H9 (cell line): Measurements from ENCODE around the gene KLF13. TPM values are rescaled to one million over a fixed set of nuclear protein-coding genes. Genes with fewer than 3 reads are reported as not detected.

ENCODE experiments used
- DNase-seq: peaks from one replicate; pipeline ENCODE4 v3.0.0-alpha.2; 2017
- H2AFZ ChIP-seq: one replicate; pipeline ENCODE4 v1.6.1; 2013; ENCODE audit warnings: mild to moderate bottlenecking, low read length, control low read depth, moderate library complexity
- H2AK5ac ChIP-seq: 2 replicates; pipeline ENCODE4 v1.6.1; 2013; ENCODE audit warnings: low read length, control low read depth, mixed read lengths; ENCODE audit not compliant: insufficient read length
- H2BK120ac ChIP-seq: one replicate; pipeline ENCODE4 v1.6.1; 2013; ENCODE audit warnings: low read depth, mild to moderate bottlenecking, low read length, control low read depth, inconsistent platforms; ENCODE audit not compliant: poor library complexity, severe bottlenecking
- H2BK12ac ChIP-seq: 2 replicates; pipeline ENCODE4 v1.6.1; 2013; ENCODE audit warnings: low read length, control low read depth, mixed read lengths, low read depth; ENCODE audit not compliant: insufficient read length
- H2BK15ac ChIP-seq: 2 replicates; pipeline ENCODE4 v1.6.1; 2013; ENCODE audit warnings: low read depth, low read length, control low read depth
- H2BK20ac ChIP-seq: one replicate; pipeline ENCODE4 v1.6.1; 2013; ENCODE audit warnings: low read depth, mild to moderate bottlenecking, low read length, control low read depth, inconsistent platforms; ENCODE audit not compliant: poor library complexity, severe bottlenecking
- H2BK5ac ChIP-seq: 2 replicates; pipeline ENCODE4 v1.6.1; 2013; ENCODE audit warnings: low read length, control low read depth, mixed read lengths; ENCODE audit not compliant: insufficient read length
- H3K14ac ChIP-seq: 2 replicates; pipeline ENCODE4 v1.6.1; 2013; ENCODE audit warnings: low read length, control low read depth; ENCODE audit not compliant: insufficient read depth
- H3K18ac ChIP-seq: 2 replicates; pipeline ENCODE4 v1.6.1; 2013; ENCODE audit warnings: low read depth, mild to moderate bottlenecking, mixed read lengths, low read length, control low read depth; ENCODE audit not compliant: insufficient read length
- H3K23ac ChIP-seq: 2 replicates; pipeline ENCODE4 v1.6.1; 2013; ENCODE audit warnings: low read length, control low read depth, mixed read lengths, low read depth; ENCODE audit not compliant: insufficient read length
- H3K23me2 ChIP-seq: 2 replicates; pipeline ENCODE4 v1.6.1; 2013; ENCODE audit warnings: low read depth, mild to moderate bottlenecking, mixed read lengths, low read length, control low read depth; ENCODE audit not compliant: insufficient read length, poor library complexity, severe bottlenecking
- H3K27ac ChIP-seq: 2 replicates; pipeline ENCODE4 v1.5.1; 2013; ENCODE audit warnings: low read length, control low read depth, mixed read lengths, low read depth; ENCODE audit not compliant: insufficient read length
- H3K27me3 ChIP-seq: 2 replicates; pipeline ENCODE4 v1.6.1; 2013; ENCODE audit warnings: low read length, control low read depth, inconsistent platforms; ENCODE audit not compliant: insufficient read depth
- H3K4ac ChIP-seq: 2 replicates; pipeline ENCODE4 v1.6.1; 2013; ENCODE audit warnings: low read depth, mild to moderate bottlenecking, control low read depth, inconsistent platforms, low read length, moderate library complexity
- H3K4me1 ChIP-seq: 2 replicates; pipeline ENCODE4 v1.6.1; 2013; ENCODE audit warnings: low read length, control low read depth, inconsistent platforms; ENCODE audit not compliant: insufficient read depth
- H3K4me2 ChIP-seq: 2 replicates; pipeline ENCODE4 v1.6.1; 2013; ENCODE audit warnings: low read length, control low read depth, mixed read lengths; ENCODE audit not compliant: insufficient read length, insufficient read depth
- H3K56ac ChIP-seq: 2 replicates; pipeline ENCODE4 v1.6.1; 2013; ENCODE audit warnings: low read depth, mild to moderate bottlenecking, mixed read lengths, low read length, control low read depth; ENCODE audit not compliant: insufficient read length
- H3K79me1 ChIP-seq: 2 replicates; pipeline ENCODE4 v1.6.1; 2013; ENCODE audit warnings: low read depth, mild to moderate bottlenecking, moderate library complexity, low read length, control low read depth, inconsistent platforms; ENCODE audit not compliant: insufficient read depth, poor library complexity, severe bottlenecking
- H3K79me2 ChIP-seq: 2 replicates; pipeline ENCODE4 v1.6.1; 2013; ENCODE audit warnings: low read length, control low read depth, inconsistent platforms; ENCODE audit not compliant: insufficient read depth
- H3K9ac ChIP-seq: 2 replicates; pipeline ENCODE4 v1.6.1; 2013; ENCODE audit warnings: low read length, control low read depth, mixed read lengths; ENCODE audit not compliant: insufficient read length; ENCODE audit errors: extremely low read depth
- H3K9me3 ChIP-seq: one replicate; pipeline ENCODE4 v1.6.1; 2013; ENCODE audit warnings: low read depth, low read length, inconsistent platforms; ENCODE audit not compliant: control insufficient read depth
- H3T11ph ChIP-seq: one replicate; pipeline ENCODE4 v1.6.1; 2013; ENCODE audit warnings: mild to moderate bottlenecking, low read length, control low read depth, inconsistent platforms
- H4K20me1 ChIP-seq: one replicate; pipeline ENCODE4 v1.6.1; 2013; ENCODE audit not compliant: control insufficient read depth, insufficient read length, insufficient read depth
- H4K5ac ChIP-seq: 2 replicates; pipeline ENCODE4 v1.6.1; 2013; ENCODE audit warnings: low read depth, mild to moderate bottlenecking, mixed read lengths, low read length, control low read depth; ENCODE audit not compliant: insufficient read length
- H4K8ac ChIP-seq: replicated peaks from 2 replicates; pipeline ENCODE4 v1.6.1; 2013; ENCODE audit warnings: low read length, control low read depth, mixed read lengths, low read depth; ENCODE audit not compliant: insufficient read length
- H4K91ac ChIP-seq: 2 replicates; pipeline ENCODE4 v1.6.1; 2013; ENCODE audit warnings: low read depth, mild to moderate bottlenecking, moderate library complexity, mixed read lengths, low read length, control low read depth; ENCODE audit not compliant: insufficient read length
- H3K27ac Mint-ChIP-seq, 3 experiments: 2 replicates in 2 of 3; 3 replicates in 1 of 3; pipeline ENCODE4 v1.8.0; 2020 to 2021; ENCODE audit warnings: mixed read lengths in 3 of 3, mild to moderate bottlenecking in 1 of 3, moderate library complexity in 1 of 3
- H3K27me3 Mint-ChIP-seq: 2 replicates; pipeline ENCODE4 v1.8.0; 2021; ENCODE audit warnings: low read depth, mild to moderate bottlenecking, moderate library complexity, mixed read lengths
- H3K36me3 Mint-ChIP-seq, 3 experiments: 2 replicates in 2 of 3; 3 replicates in 1 of 3; pipeline ENCODE4 v1.8.0; 2020 to 2021; ENCODE audit warnings: low read depth in 3 of 3, mixed read lengths in 3 of 3; ENCODE audit not compliant: insufficient read depth in 1 of 3
- H3K4me1 Mint-ChIP-seq, 2 experiments: 2 replicates each; pipeline ENCODE4 v1.8.0; 2020; ENCODE audit warnings: mixed read lengths in 2 of 2
- H3K4me3 Mint-ChIP-seq, 2 experiments: 2 replicates in 1 of 2; 3 replicates in 1 of 2; pipeline ENCODE4 v1.8.0; 2020 to 2021; ENCODE audit warnings: mild to moderate bottlenecking in 2 of 2, mixed read lengths in 2 of 2, moderate library complexity in 1 of 2
- H3K9me3 Mint-ChIP-seq, 2 experiments: 2 replicates in 1 of 2; 3 replicates in 1 of 2; pipeline ENCODE4 v1.8.0; 2020; ENCODE audit warnings: mild to moderate bottlenecking in 2 of 2, mixed read lengths in 2 of 2, moderate library complexity in 1 of 2
- CTCF ChIP-seq: fragments of 200-600 bp; sonication (generic); conservative IDR thresholded peaks from 3 replicates; pipeline ENCODE4 v1.8.0; 2021; ENCODE audit warnings: antibody characterized with exemption, mild to moderate bottlenecking
- WGBS: extraction: QIAGEN DNeasy Blood & Tissue Kit; methylation state at CpG from one replicate; pipeline ENCODE4 v1.1.7; 2013; ENCODE audit warnings: missing lambda C conversion rate, low lambda C conversion rate, mixed read lengths; ENCODE audit not compliant: insufficient read length; ENCODE audit errors: extremely low coverage; 5-methylcytosine and 5-hydroxymethylcytosine counted together
- total RNA-seq: library from RNA; stranded (reverse); gene quantifications from 2 replicates; pipeline ENCODE4 v1.2.1, GENCODE V29; 2021

The KLF13 gene
- total RNA-seq, 1 experiment from 2014 or later: 33.4 TPM

DNA sequence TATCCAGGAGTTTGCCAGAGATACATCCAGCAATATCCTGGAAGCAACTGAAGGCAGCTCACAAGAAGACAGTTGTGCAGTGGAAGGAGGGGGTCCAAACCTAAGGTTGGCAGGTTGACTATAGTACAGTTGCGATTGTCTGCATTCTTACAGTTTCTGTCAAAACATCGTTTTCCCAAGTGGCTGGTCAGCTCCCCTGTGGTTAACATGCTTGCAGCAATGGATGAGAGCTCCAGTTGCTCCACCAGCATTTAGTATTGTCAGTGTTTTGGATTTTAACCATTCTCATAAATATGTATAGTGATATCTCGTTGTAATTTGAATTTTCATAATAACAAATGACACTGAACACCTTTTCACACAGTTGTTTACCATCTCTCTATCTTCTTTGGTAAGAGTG lies 31.5 kb downstream of the KLF13 start:
- no peak overlapping the region for H2BK15ac ChIP-seq
- no peak overlapping the region for H2AFZ ChIP-seq
- H2BK20ac ChIP-seq: no peak overlapping the region
- H3K18ac ChIP-seq: no peak overlapping the region
- H3K23me2 ChIP-seq: no peaks in the 10 kb centered on the region
- Mint-ChIP-seq H3K36me3 (peaks cover 0 to 13% (median 2%) of the 10 kb centered on the region in 3 experiments; a peak in 4 of 7 replicates), H3K4me1 (peaks cover 47 to 62% of the 10 kb centered on the region in 2 experiments), H3K4me3 (no peak overlapping the region), H3K9me3 (no peaks in the 10 kb centered on the region), H3K27ac (no peak overlapping the region), H3K27me3 (no peaks in the 10 kb centered on the region; the same call in 1 of the 2 replicates)
- no peak overlapping the region for H3K9ac ChIP-seq
- no peak overlapping the region for H4K5ac ChIP-seq
- no peak for TF ChIP-seq CTCF
- no peak overlapping the region for H3T11ph ChIP-seq
- no peak overlapping the region for H2BK5ac ChIP-seq
- no peaks in the 10 kb centered on the region for H3K79me1 ChIP-seq
- DNase-seq: no peak
- H3K79me2 ChIP-seq: peaks cover 4% of the 10 kb centered on the region; the same call in 1 of the 2 replicates
- H3K9me3 ChIP-seq: no peaks in the 10 kb centered on the region
- no peak overlapping the region for H2BK12ac ChIP-seq
- no peaks in the 10 kb centered on the region for H4K20me1 ChIP-seq
- H3K4me2 ChIP-seq: no peak overlapping the region
- H3K14ac ChIP-seq: no peak overlapping the region
- no peaks in the 10 kb centered on the region; the same call in 1 of the 2 replicates for H3K27me3 ChIP-seq
- H4K8ac ChIP-seq: no peak overlapping the region
- peaks cover 9% of the 10 kb centered on the region for H3K4me1 ChIP-seq
- H3K23ac ChIP-seq: no peak overlapping the region
- H4K91ac ChIP-seq: no peak overlapping the region
- H2BK120ac ChIP-seq: no peak overlapping the region
- no peak overlapping the region for H2AK5ac ChIP-seq
- WGBS: no CpG with 5 or more reads among the region's 3 CpGs
- no peak overlapping the region for H3K27ac ChIP-seq
- H3K4ac ChIP-seq: no peak overlapping the region
- H3K56ac ChIP-seq: no peak overlapping the region
